Measurements from ENCODE around the gene ACTL9.
"Not testable (repeated sequence)": the region's sequence is repeated elsewhere in the genome, so short reads cannot be mapped to it uniquely, and the experiment has no call there.

The ACTL9 gene

DNA sequence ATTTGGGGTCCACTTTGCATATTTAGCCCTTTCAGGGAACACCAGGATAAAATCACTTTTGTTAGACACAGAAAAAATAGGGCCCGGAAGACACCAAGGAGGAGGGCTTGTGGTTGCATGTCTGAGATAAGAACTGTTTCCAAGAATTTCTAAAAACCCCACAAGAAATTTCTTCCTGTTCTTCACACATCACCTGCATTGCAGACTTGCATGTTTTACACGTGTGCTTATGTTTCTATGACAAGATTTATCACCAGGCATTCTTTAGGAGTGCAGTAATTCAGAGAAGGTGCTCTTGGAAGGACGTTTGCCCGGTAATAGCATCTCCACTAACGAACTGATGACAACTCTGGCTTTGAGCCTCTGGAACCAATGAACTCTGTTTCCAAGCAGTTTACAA, 7.1 kb upstream of the ACTL9 start:
- Histone ChIP-seq H2BK120ac (ENCODE audit: insufficient read depth, low read length, poor library complexity) (no peak overlapping the region), H3K4ac (ENCODE audit: low read depth, low read length) (no peak overlapping the region), H4K8ac (ENCODE audit: low read depth, low read length) (no peak overlapping the region), H3K18ac (ENCODE audit: low read length) (no peak overlapping the region), H4K12ac (ENCODE audit: low read depth, low read length) (no peak overlapping the region), H2BK5ac (ENCODE audit: low read depth, low read length, poor library complexity) (no peak overlapping the region), H3K27ac (ENCODE audit: low read depth, low read length) (no peak overlapping the region), H3K27me3 (ENCODE audit: insufficient read depth, low read length) (no peaks in the 10 kb centered on the region), H3K9ac (ENCODE audit: low read length) (no peak overlapping the region), H3K4me3 (ENCODE audit: low read depth, low read length) (no peak overlapping the region), H3K36me3 (ENCODE audit: control insufficient read depth in 1 of 2, insufficient read depth in 2 of 2, low read length in 2 of 2) (no peaks in the 10 kb centered on the region), H3K79me2 (ENCODE audit: control insufficient read depth, insufficient read depth, low read length, poor library complexity) (no peaks in the 10 kb centered on the region), H4K91ac (ENCODE audit: low read depth, low read length) (no peak overlapping the region), H3K4me1 (ENCODE audit: control insufficient read depth in 1 of 2, insufficient read depth in 2 of 2, low read length in 2 of 2) (no peaks in the 10 kb centered on the region), H3K23ac (ENCODE audit: low read length) (no peak overlapping the region), H2BK12ac (ENCODE audit: low read length) (no peak overlapping the region), H3K14ac (ENCODE audit: low read length) (no peak overlapping the region), H3K9me3 (ENCODE audit: insufficient read depth, low read depth, low read length) (peaks cover 6% of the 10 kb centered on the region), H3K4me2 (ENCODE audit: low read length) (no peak overlapping the region), H2AK5ac (ENCODE audit: low read length) (no peak overlapping the region), H3K79me1 (ENCODE audit: low read length) (no peaks in the 10 kb centered on the region), H2AFZ (ENCODE audit: insufficient read depth, low read length, poor library complexity) (no peak overlapping the region)
- DNase-seq = no peak
- no CpG with 5 or more reads among the region's 5 CpGs for WGBS (ENCODE audit: extremely low coverage, insufficient coverage, insufficient read length)

DNA sequence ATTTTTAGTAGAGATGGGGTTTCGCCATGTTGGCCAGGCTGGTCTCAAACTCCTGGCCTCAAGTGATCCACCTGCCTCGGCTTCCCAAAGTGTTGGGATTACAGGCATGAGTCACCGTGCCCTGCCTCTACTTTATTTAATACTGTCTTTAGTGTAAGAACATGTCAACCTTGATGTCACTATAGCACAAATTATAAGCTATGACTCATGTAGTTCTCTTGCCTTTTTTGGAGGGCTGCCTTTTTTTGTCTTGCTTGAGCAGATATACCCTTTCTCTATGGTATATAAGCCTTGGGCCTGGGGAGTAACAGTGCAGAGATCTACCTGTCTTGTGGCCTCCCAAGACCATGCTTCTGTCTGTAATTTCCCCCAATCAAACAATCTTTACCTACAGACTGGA, 6.7 kb upstream of the ACTL9 start:
- not testable (repeated sequence) for H4K8ac ChIP-seq (ENCODE audit: low read depth, low read length); H3K14ac ChIP-seq (ENCODE audit: low read length); H3K4ac ChIP-seq (ENCODE audit: low read depth, low read length); H3K27ac ChIP-seq (ENCODE audit: low read depth, low read length); H2AK5ac ChIP-seq (ENCODE audit: low read length); H2BK120ac ChIP-seq (ENCODE audit: insufficient read depth, low read length, poor library complexity); H2AFZ ChIP-seq (ENCODE audit: insufficient read depth, low read length, poor library complexity); H3K23ac ChIP-seq (ENCODE audit: low read length); H3K4me2 ChIP-seq (ENCODE audit: low read length); H4K91ac ChIP-seq (ENCODE audit: low read depth, low read length); H3K9ac ChIP-seq (ENCODE audit: low read length); H3K4me3 ChIP-seq (ENCODE audit: low read depth, low read length); DNase-seq; H3K27me3 ChIP-seq (ENCODE audit: insufficient read depth, low read length); H2BK12ac ChIP-seq (ENCODE audit: low read length); H4K12ac ChIP-seq (ENCODE audit: low read depth, low read length); H3K18ac ChIP-seq (ENCODE audit: low read length); H3K79me1 ChIP-seq (ENCODE audit: low read length); H3K79me2 ChIP-seq (ENCODE audit: control insufficient read depth, insufficient read depth, low read length, poor library complexity); H3K9me3 ChIP-seq (ENCODE audit: insufficient read depth, low read depth, low read length); H3K36me3 ChIP-seq (ENCODE audit: control insufficient read depth in 1 of 2, insufficient read depth in 2 of 2, low read length in 2 of 2); H2BK5ac ChIP-seq (ENCODE audit: low read depth, low read length, poor library complexity); H3K4me1 ChIP-seq (ENCODE audit: control insufficient read depth in 1 of 2, insufficient read depth in 2 of 2, low read length in 2 of 2)
- no CpG with 5 or more reads among the region's 3 CpGs for WGBS (ENCODE audit: extremely low coverage, insufficient coverage, insufficient read length)

- Histone ChIP-seq H3K27me3 (ENCODE audit: insufficient read depth, low read length) (no peaks in the 10 kb centered on the region), H2BK120ac (ENCODE audit: insufficient read depth, low read length, poor library complexity) (no peak overlapping the region), H3K27ac (ENCODE audit: low read depth, low read length) (no peak overlapping the region), H3K9ac (ENCODE audit: low read length) (no peak overlapping the region), H3K14ac (ENCODE audit: low read length) (no peak overlapping the region), H3K79me1 (ENCODE audit: low read length) (no peaks in the 10 kb centered on the region), H3K4me1 (ENCODE audit: control insufficient read depth in 1 of 2, insufficient read depth in 2 of 2, low read length in 2 of 2) (no peaks in the 10 kb centered on the region), H3K4me3 (ENCODE audit: low read depth, low read length) (no peak overlapping the region), H3K23ac (ENCODE audit: low read length) (no peak overlapping the region), H4K91ac (ENCODE audit: low read depth, low read length) (no peak overlapping the region), H2BK5ac (ENCODE audit: low read depth, low read length, poor library complexity) (no peak overlapping the region), H3K4ac (ENCODE audit: low read depth, low read length) (no peak overlapping the region), H4K12ac (ENCODE audit: low read depth, low read length) (no peak overlapping the region), H3K4me2 (ENCODE audit: low read length) (no peak overlapping the region), H3K18ac (ENCODE audit: low read length) (no peak overlapping the region), H4K8ac (ENCODE audit: low read depth, low read length) (no peak overlapping the region), H3K36me3 (ENCODE audit: control insufficient read depth in 1 of 2, insufficient read depth in 2 of 2, low read length in 2 of 2) (no peaks in the 10 kb centered on the region), H2AK5ac (ENCODE audit: low read length) (no peak overlapping the region), H3K9me3 (ENCODE audit: insufficient read depth, low read depth, low read length) (no peaks in the 10 kb centered on the region), H2AFZ (ENCODE audit: insufficient read depth, low read length, poor library complexity) (no peak overlapping the region), H2BK12ac (ENCODE audit: low read length) (no peak overlapping the region), H3K79me2 (ENCODE audit: control insufficient read depth, insufficient read depth, low read length, poor library complexity) (no peaks in the 10 kb centered on the region)
- no peak for DNase-seq
- no CpG with 5 or more reads among the region's 7 CpGs for WGBS (ENCODE audit: extremely low coverage, insufficient coverage, insufficient read length)
Measured at GRCh38 chr19:8703223-8703622, 4.6 kb upstream of the ACTL9 start.

- no CpG with 5 or more reads among the region's 5 CpGs for WGBS (ENCODE audit: extremely low coverage, insufficient coverage, insufficient read length)
- H3K9me3 ChIP-seq (ENCODE audit: insufficient read depth, low read depth, low read length) = peaks cover under 1% of the 10 kb centered on the region
Measured at GRCh38 chr19:8702350-8702749, 3.8 kb upstream of the ACTL9 start.

More at GRCh38 chr19:8702350-8702749, 3.8 kb upstream of the ACTL9 start:
- no peak overlapping the region for H3K27ac ChIP-seq (ENCODE audit: low read depth, low read length)
- H2BK12ac ChIP-seq (ENCODE audit: low read length) = no peak overlapping the region
- DNase-seq = no peak
- H3K4me1 ChIP-seq (ENCODE audit: control insufficient read depth in 1 of 2, insufficient read depth in 2 of 2, low read length in 2 of 2) = no peaks in the 10 kb centered on the region
- no peak overlapping the region for H4K12ac ChIP-seq (ENCODE audit: low read depth, low read length)
- H3K79me1 ChIP-seq (ENCODE audit: low read length) = no peaks in the 10 kb centered on the region
- no peaks in the 10 kb centered on the region for H3K79me2 ChIP-seq (ENCODE audit: control insufficient read depth, insufficient read depth, low read length, poor library complexity)
- no peak overlapping the region for H4K91ac ChIP-seq (ENCODE audit: low read depth, low read length)
- no peak overlapping the region for H2BK120ac ChIP-seq (ENCODE audit: insufficient read depth, low read length, poor library complexity)
- H2BK5ac ChIP-seq (ENCODE audit: low read depth, low read length, poor library complexity) = no peak overlapping the region
- H3K27me3 ChIP-seq (ENCODE audit: insufficient read depth, low read length) = no peaks in the 10 kb centered on the region
- no peak overlapping the region for H2AFZ ChIP-seq (ENCODE audit: insufficient read depth, low read length, poor library complexity)
- no peak overlapping the region for H4K8ac ChIP-seq (ENCODE audit: low read depth, low read length)
- H2AK5ac ChIP-seq (ENCODE audit: low read length) = no peak overlapping the region
- no peak overlapping the region for H3K23ac ChIP-seq (ENCODE audit: low read length)
- no peak overlapping the region for H3K14ac ChIP-seq (ENCODE audit: low read length)
- no peaks in the 10 kb centered on the region for H3K36me3 ChIP-seq (ENCODE audit: control insufficient read depth in 1 of 2, insufficient read depth in 2 of 2, low read length in 2 of 2)
- H3K4ac ChIP-seq (ENCODE audit: low read depth, low read length) = no peak overlapping the region
- H3K9ac ChIP-seq (ENCODE audit: low read length) = no peak overlapping the region
- no peak overlapping the region for H3K4me3 ChIP-seq (ENCODE audit: low read depth, low read length)
- no peak overlapping the region for H3K4me2 ChIP-seq (ENCODE audit: low read length)
- no peak overlapping the region for H3K18ac ChIP-seq (ENCODE audit: low read length)

Data from trophoblast cell (in vitro differentiated cells and primary cell).